GM18867 (cell line): ENCODE data around the gene SLC25A18.
"Not testable (repeated sequence)": the region's sequence is repeated elsewhere in the genome, so short reads cannot be mapped to it uniquely, and the experiment has no call there.

ENCODE experiments used
- ATAC-seq: cut with Tn5 transposase; IDR thresholded peaks from one replicate; pipeline ENCODE4 v1.9.1; 2021; ENCODE audit warnings: mild to moderate bottlenecking, moderate library complexity; ENCODE audit not compliant: unreplicated experiment

The SLC25A18 gene

GRCh38 chr22:17562906-17563870 is at the start of gene SLC25A18:
TSS of gene SLC25A18 (plus strand) at chr22:17563498. CDS start at chr22:17579945, 16,447 bp downstream.
- ATAC-seq = no peak

GRCh38 chr22:17513612-17514011 is 49.7 kb upstream of the SLC25A18 start:
- no peak for ATAC-seq

GRCh38 chr22:17514084-17514483 is 49.2 kb upstream of the SLC25A18 start:
- ATAC-seq = no peak

- ATAC-seq = no peak
Observed at GRCh38 chr22:17518406-17518805, 44.9 kb upstream of the SLC25A18 start.

- ATAC-seq = not testable (repeated sequence)
Observed at GRCh38 chr22:17521971-17522370, 41.3 kb upstream of the SLC25A18 start.

- ATAC-seq = no peak
Observed at GRCh38 chr22:17523925-17524324, 39.4 kb upstream of the SLC25A18 start.

GRCh38 chr22:17536269-17536668 is 27.0 kb upstream of the SLC25A18 start:
- ATAC-seq = no peak

GRCh38 chr22:17537155-17537554 is 26.1 kb upstream of the SLC25A18 start:
- no peak for ATAC-seq

- ATAC-seq = no peak
Observed at GRCh38 chr22:17540481-17540880, 22.8 kb upstream of the SLC25A18 start.

GRCh38 chr22:17541476-17541875 is 21.8 kb upstream of the SLC25A18 start:
- ATAC-seq = no peak

- ATAC-seq = no peak
Observed at GRCh38 chr22:17542452-17542851, 20.8 kb upstream of the SLC25A18 start.

- no peak for ATAC-seq
Observed at GRCh38 chr22:17548010-17548755, 15.1 kb upstream of the SLC25A18 start.

GRCh38 chr22:17548756-17549035 is 14.6 kb upstream of the SLC25A18 start:
- no peak for ATAC-seq

GRCh38 chr22:17549183-17549582 is 14.1 kb upstream of the SLC25A18 start:
- ATAC-seq = no peak

- no peak for ATAC-seq
Observed at GRCh38 chr22:17549655-17550054, 13.6 kb upstream of the SLC25A18 start.

GRCh38 chr22:17552737-17553136 is 10.6 kb upstream of the SLC25A18 start:
- ATAC-seq = no peak

GRCh38 chr22:17554814-17555213 is 8.5 kb upstream of the SLC25A18 start:
- ATAC-seq = no peak

- no peak for ATAC-seq
Observed at GRCh38 chr22:17559188-17559587, 4.1 kb upstream of the SLC25A18 start.

GRCh38 chr22:17563936-17564391 is 666 bp downstream of the SLC25A18 start:
- ATAC-seq = no peak

GRCh38 chr22:17566016-17566687 is 2.9 kb downstream of the SLC25A18 start:
- ATAC-seq = not testable (repeated sequence)

- ATAC-seq = no peak
Observed at GRCh38 chr22:17566776-17567175, 3.5 kb downstream of the SLC25A18 start.
